Activated CD8-positive, alpha-beta T cell treated with anti-CD3 and anti-CD28 coated beads, Interleukin-2, amount 10 ng/mL, durations not matched to agents 7 days and 5 days (primary cell): ENCODE measurements around the gene MTMR12. TPM values are rescaled to one million over a fixed set of nuclear protein-coding genes. Genes with fewer than 3 reads are reported as not detected.

Source experiments
- ATAC-seq: fragments of 150-1000 bp; cut with Tn5 transposase; one replicate; pipeline ENCODE4 v1.10.0; 2021; ENCODE audit warnings: moderate library complexity
- CTCF ChIA-PET: fragments of 350-600 bp; sonication (Branson Sonifier 250); formaldehyde crosslinking; loops from one replicate; lab custom pipeline; 2021; ENCODE audit warnings: antibody characterized with exemption; lab: Charles Lee
- POLR2A ChIA-PET: fragments of 350-600 bp; sonication (Branson Sonifier 250); formaldehyde crosslinking; loops from one replicate; lab custom pipeline; 2021; ENCODE audit warnings: antibody characterized with exemption; lab: Charles Lee
- DNase-seq: peaks from one replicate; pipeline ENCODE4 v3.0.0-alpha.2; 2020
- H3K27ac Mint-ChIP-seq: one replicate; pipeline ENCODE4 v1.8.0; 2021; ENCODE audit warnings: mild to moderate bottlenecking, mixed read lengths
- H3K27me3 Mint-ChIP-seq: one replicate; pipeline ENCODE4 v1.8.0; 2021; ENCODE audit warnings: low read depth, mixed read lengths
- H3K36me3 Mint-ChIP-seq: one replicate; pipeline ENCODE4 v1.8.0; 2021; ENCODE audit warnings: low read depth, mixed read lengths
- H3K4me1 Mint-ChIP-seq: one replicate; pipeline ENCODE4 v1.8.0; 2021; ENCODE audit warnings: low read depth, mixed read lengths
- H3K4me3 Mint-ChIP-seq: one replicate; pipeline ENCODE4 v1.8.0; 2021; ENCODE audit warnings: mild to moderate bottlenecking, mixed read lengths
- H3K9me3 Mint-ChIP-seq: one replicate; pipeline ENCODE4 v1.8.0; 2022; ENCODE audit warnings: mixed read lengths; ENCODE audit not compliant: insufficient read depth
- total RNA-seq, 2 experiments: library from RNA; stranded (reverse); gene quantifications; one replicate each; pipeline ENCODE4 v1.2.3, GENCODE V29; 2021

The MTMR12 gene
- total RNA-seq, 2 experiments from 2014 or later: 23.9 to 29.4 TPM

DNA sequence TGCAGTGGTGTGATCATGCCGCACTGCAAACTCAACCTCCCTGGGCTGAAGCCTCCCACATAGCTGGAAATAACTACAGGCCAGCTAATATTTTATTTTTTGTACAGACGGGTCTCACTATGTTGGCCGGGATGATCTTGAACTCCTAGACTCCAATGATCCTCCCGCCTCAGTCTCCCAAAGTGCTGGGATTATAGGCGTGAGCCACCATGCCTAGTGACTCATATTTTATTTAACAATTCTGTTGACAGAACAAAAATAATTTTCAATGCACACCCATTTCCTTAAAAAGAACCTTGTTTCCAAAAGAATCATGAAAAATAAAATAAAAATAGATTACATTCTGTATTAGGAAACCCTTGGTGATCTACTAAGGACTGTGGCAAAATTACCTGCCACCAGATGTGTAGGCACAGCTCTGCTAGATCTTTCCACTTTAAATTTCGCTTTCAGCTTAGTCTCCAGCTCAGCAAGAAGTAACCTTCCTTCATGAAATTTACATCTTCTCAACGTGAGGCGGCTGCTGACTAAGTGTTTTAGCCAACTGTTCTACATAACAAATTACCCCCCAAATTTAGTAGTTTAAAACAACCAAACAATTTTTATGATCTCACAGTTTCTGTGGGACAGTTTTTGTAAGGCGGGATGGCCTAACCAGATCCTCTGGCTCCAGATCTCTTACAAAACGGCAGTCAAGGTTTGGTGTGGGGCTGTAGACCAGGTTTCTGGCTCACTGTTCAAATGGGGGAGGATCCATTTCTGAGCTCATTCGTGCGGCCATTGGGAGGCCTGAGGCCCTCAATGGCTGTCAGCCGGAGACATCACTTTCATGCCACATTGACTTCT, 106.0 kb downstream of the MTMR12 start:
- peaks cover 6% of the 10 kb centered on the region for H3K4me1 Mint-ChIP-seq
- H3K4me3 Mint-ChIP-seq: no peak overlapping the region
- H3K9me3 Mint-ChIP-seq: no peaks in the 10 kb centered on the region
- H3K27ac Mint-ChIP-seq: no peak overlapping the region
- H3K36me3 Mint-ChIP-seq: no peaks in the 10 kb centered on the region
- ChIA-PET CTCF (interaction anchor here (0.6 kb wide), 1 partner anchor 16 kb away, joined by 4 read pairs; no protein-coding TSS in a partner anchor), POLR2A (no interaction called here)
- H3K27me3 Mint-ChIP-seq: peaks cover 9% of the 10 kb centered on the region
- ATAC-seq (no peak), DNase-seq (no peak)

DNA sequence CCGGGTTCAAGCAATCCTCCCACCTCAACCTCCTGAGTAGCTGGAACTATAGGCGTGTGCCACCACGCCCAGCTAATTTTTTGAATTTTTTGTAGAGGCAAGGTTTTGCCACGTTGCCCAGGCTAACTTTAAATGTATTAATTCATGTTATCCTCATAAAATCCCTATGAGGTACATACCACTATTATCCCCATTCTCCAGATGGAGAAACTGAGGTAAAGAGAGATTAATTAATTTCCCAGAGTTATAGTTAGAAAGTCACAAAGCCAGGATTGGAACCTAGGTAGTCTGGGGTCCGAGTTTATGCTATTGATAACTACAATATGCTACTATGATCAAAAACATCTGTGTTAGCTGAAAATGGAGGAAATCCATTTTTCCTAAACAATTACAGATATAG, 106.7 kb downstream of the MTMR12 start:
- no peaks in the 10 kb centered on the region for H3K9me3 Mint-ChIP-seq
- H3K27me3 Mint-ChIP-seq: peaks cover 15% of the 10 kb centered on the region
- ATAC-seq (no peak), DNase-seq (no peak)
- no peaks in the 10 kb centered on the region for H3K36me3 Mint-ChIP-seq
- no peak overlapping the region for H3K4me3 Mint-ChIP-seq
- ChIA-PET CTCF (interaction anchor here (0.6 to 1.1 kb wide), 3 partner anchors 17 to 695 kb away, joined by 3 to 4 read pairs (median 3); no protein-coding TSS in a partner anchor), POLR2A (no interaction called here)
- peaks cover 4% of the 10 kb centered on the region for H3K4me1 Mint-ChIP-seq
- no peak overlapping the region for H3K27ac Mint-ChIP-seq

DNA sequence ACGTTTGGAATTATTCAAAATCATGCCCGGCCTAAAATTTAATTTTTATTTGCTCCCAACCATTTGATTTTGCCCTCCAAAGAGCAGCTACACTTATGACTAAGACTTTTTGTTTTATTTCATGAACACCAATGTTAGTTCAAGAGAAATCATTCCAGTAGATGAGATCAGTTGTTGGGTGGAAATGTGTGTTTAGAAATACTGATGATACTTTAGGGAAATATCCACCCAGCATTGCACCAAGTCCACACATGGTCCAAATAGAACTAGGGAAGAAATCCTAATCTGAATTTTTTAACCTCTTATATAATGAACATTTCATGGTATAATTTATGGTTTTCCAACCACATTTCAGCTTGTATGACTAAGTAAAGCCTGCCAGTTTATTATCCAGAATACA, 110.3 kb downstream of the MTMR12 start:
- Mint-ChIP-seq H3K27me3 (peaks cover 16% of the 10 kb centered on the region), H3K4me1 (no peaks in the 10 kb centered on the region), H3K4me3 (no peak overlapping the region), H3K27ac (no peak overlapping the region), H3K36me3 (no peaks in the 10 kb centered on the region), H3K9me3 (no peaks in the 10 kb centered on the region)
- no peak for ATAC-seq
- DNase-seq: no peak
- CTCF ChIA-PET: no interaction called here
- POLR2A ChIA-PET: no interaction called here

DNA sequence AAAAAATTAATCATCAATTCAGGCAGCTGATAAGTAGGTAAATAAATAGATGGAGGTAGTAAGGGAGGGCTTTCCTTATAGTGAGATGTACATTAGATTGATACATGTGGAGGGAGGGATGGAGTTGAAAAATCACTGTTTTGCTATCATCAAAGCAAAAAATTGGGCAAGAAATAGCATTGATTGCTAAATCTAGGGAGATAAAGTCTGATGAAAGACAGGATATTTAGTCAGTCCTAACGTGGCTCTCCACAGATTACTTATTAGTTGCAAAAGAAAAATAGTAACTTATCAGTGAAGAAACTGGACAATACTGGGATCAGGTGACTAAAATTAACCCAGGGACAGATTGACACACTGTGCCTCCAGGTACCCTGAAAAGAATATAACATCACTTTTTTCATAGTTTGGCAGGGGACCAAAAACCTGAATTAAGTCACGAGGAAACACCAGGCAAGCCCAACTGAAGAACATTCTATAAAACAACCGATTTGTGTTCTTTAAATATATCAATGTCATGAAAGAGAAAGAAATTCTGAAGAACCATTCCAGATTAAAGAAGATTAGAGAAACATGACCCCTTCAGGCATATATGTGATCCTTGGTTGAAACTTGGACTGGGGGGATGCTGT, 111.5 kb downstream of the MTMR12 start:
- POLR2A ChIA-PET: no interaction called here
- no peaks in the 10 kb centered on the region for H3K36me3 Mint-ChIP-seq
- DNase-seq (no peak), ATAC-seq (no peak)
- no peaks in the 10 kb centered on the region for H3K4me1 Mint-ChIP-seq
- peaks cover 16% of the 10 kb centered on the region for H3K27me3 Mint-ChIP-seq
- no peak overlapping the region for H3K4me3 Mint-ChIP-seq
- CTCF ChIA-PET: no interaction called here
- no peaks in the 10 kb centered on the region for H3K9me3 Mint-ChIP-seq
- no peak overlapping the region for H3K27ac Mint-ChIP-seq

DNA sequence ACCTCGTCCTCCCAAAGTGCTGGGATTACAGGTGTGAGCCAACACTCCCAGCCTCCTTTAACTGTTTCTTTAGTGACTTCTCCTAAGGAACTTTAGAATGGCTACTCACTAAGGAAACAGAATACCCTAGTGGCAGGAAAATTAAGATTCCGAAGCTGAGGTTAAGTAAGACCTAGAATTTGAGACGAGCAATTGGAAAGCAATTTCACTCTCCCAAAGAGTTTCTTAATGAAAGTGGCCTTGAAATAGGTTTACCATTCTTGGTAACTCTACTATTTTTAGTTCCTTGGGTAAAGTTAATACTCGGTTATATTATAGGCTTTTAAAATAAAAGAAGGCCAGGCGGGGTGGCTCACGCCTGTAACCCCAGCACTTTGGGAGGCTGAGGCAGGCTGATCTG, 115.7 kb downstream of the MTMR12 start:
- no peaks in the 10 kb centered on the region for H3K4me1 Mint-ChIP-seq
- no peak overlapping the region for H3K27ac Mint-ChIP-seq
- CTCF ChIA-PET: no interaction called here
- peaks cover 22% of the 10 kb centered on the region for H3K27me3 Mint-ChIP-seq
- H3K36me3 Mint-ChIP-seq: no peaks in the 10 kb centered on the region
- ATAC-seq: no peak
- DNase-seq: no peak
- H3K4me3 Mint-ChIP-seq: no peak overlapping the region
- no peaks in the 10 kb centered on the region for H3K9me3 Mint-ChIP-seq
- POLR2A ChIA-PET: no interaction called here

DNA sequence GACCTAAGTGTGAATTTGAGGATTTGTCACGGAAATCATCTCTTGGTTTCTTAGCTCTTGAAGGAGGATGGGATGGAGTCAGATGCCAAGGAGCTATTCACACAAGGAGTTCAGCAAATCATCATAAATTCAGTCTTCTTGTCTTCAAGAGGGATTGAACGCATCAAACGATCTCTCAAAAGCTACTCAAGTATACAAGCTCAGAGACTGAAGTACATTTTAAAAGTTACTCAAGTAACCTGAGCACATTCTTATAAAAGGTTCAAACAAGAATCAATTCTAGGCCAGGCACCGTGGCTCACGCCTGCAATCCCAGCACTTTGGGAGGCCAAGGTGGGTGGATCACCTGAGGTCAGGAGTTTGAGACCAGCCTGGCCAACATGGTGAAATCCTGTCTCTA, 117.5 kb downstream of the MTMR12 start:
- H3K36me3 Mint-ChIP-seq: no peaks in the 10 kb centered on the region
- DNase-seq: no peak
- no peaks in the 10 kb centered on the region for H3K9me3 Mint-ChIP-seq
- no peaks in the 10 kb centered on the region for H3K4me1 Mint-ChIP-seq
- H3K27ac Mint-ChIP-seq: no peak overlapping the region
- no peak for ATAC-seq
- no peak overlapping the region for H3K4me3 Mint-ChIP-seq
- ChIA-PET POLR2A (no interaction called here), CTCF (no interaction called here)
- H3K27me3 Mint-ChIP-seq: peaks cover 14% of the 10 kb centered on the region

DNA sequence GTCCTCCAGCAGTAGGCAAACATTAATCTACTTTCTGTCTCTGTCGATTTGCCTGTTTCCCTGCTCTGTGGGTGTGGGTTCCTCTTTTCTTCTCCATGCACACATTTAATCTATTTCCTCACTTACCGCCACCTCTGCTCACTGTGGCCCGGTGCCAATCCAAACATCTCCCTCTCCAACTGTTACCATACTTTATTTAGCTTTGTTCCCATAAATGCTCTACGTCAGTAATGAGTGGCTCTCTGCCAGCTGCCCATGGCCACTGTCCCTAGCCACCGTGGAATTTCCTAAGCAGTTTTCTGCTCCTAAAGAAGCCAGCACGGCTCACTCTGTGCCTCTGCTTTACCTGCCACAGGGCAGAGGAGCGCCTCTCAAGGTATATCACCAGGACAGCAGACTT, 119.1 kb downstream of the MTMR12 start:
- POLR2A ChIA-PET: no interaction called here
- ATAC-seq (no peak), DNase-seq (no peak)
- no peaks in the 10 kb centered on the region for H3K4me1 Mint-ChIP-seq
- no peaks in the 10 kb centered on the region for H3K9me3 Mint-ChIP-seq
- CTCF ChIA-PET: no interaction called here
- no peak overlapping the region for H3K4me3 Mint-ChIP-seq
- H3K27me3 Mint-ChIP-seq: peaks cover 14% of the 10 kb centered on the region
- no peaks in the 10 kb centered on the region for H3K36me3 Mint-ChIP-seq
- no peak overlapping the region for H3K27ac Mint-ChIP-seq

DNA sequence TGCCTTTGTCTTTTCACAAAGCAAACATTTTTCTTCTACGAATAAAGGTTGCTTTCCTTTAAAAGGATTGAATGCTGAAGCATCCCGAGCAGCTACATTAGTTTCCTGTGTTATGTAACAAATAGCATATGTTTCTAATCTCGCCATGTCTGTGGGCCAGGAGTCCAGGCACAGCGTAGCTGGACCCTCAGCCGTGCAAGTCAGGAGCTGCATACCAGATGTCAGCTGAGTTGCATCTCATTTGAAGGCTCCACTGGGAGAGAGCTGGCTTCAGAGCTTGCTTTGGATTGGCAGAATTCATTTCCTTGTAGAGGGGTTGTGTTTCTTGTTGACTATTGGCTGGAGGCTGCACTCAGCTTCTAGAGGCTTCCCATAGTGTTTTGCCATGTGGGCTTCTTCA, 122.6 kb downstream of the MTMR12 start:
- CTCF ChIA-PET: no interaction called here
- H3K27ac Mint-ChIP-seq: no peak overlapping the region
- H3K4me3 Mint-ChIP-seq: no peak overlapping the region

DNA sequence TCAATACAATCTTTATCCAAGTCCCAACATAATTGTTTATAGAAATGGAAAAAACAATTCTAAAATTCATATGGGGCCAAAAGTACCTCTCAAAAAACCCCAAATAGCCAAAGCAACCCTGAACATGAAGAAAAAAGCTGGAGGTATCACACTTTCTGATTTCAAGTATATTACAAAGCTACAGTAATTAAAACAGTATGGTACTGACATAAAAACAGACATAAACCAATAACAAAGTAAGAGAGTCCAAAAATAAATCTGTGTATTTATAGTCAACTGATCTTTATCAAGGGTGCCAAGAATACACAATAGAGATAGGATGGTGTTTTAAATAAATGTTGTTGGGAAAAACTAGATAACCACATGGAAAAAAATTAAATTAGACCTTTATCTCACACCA, 125.1 kb downstream of the MTMR12 start:
- Mint-ChIP-seq H3K27me3 (peaks cover 3% of the 10 kb centered on the region), H3K4me3 (no peak overlapping the region), H3K36me3 (peaks cover 3% of the 10 kb centered on the region), H3K9me3 (peaks cover 8% of the 10 kb centered on the region), H3K27ac (no peak overlapping the region), H3K4me1 (peaks cover 2% of the 10 kb centered on the region)
- CTCF ChIA-PET: no interaction called here
- DNase-seq: no peak
- POLR2A ChIA-PET: no interaction called here
- no peak for ATAC-seq

More for the DNA sequence above, 122.6 kb downstream of the MTMR12 start:
- ATAC-seq: no peak
- POLR2A ChIA-PET: no interaction called here
- no peaks in the 10 kb centered on the region for H3K4me1 Mint-ChIP-seq
- H3K9me3 Mint-ChIP-seq: peaks cover 8% of the 10 kb centered on the region
- peaks cover 12% of the 10 kb centered on the region for H3K27me3 Mint-ChIP-seq
- H3K36me3 Mint-ChIP-seq: peaks cover 2% of the 10 kb centered on the region
- DNase-seq: no peak

DNA sequence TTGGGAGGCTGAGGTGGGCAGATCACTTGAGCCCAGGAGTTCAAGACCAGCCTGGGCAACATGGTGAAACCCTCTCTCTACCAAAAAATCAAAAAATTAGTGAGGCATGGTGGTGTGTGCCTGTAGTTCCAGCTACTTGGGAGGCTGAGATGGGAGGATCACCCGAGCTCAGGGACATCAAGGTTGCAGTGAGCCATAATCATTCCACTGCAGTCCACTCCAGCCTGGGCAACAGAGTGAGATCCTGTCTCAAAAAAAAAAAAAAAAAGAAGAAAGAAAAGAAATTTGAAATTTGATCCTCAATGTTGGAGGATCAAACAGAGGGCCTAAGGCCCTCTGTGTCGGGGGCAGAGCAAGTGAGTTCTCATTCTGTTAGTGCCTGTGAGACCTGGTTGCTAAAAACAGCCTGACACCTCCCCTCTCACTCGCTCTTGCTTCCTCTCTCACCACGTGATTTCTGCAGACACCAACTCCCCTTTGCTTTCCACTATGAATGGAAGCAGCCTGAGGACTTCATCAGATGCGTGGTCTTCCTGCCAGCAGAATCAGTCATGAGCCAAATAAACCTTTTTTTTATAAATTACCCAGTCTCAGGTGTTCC, 130.2 kb downstream of the MTMR12 start:
- POLR2A ChIA-PET: interaction anchor here (1.1 kb wide), 1 partner anchor 9 kb away, joined by 4 read pairs; the partner anchor contains the start of gene GOLPH3
- peaks cover 5% of the 10 kb centered on the region for H3K9me3 Mint-ChIP-seq

More for the DNA sequence above, 130.2 kb downstream of the MTMR12 start:
- peaks cover 3% of the 10 kb centered on the region for H3K36me3 Mint-ChIP-seq
- no peak overlapping the region for H3K27ac Mint-ChIP-seq
- peaks cover 3% of the 10 kb centered on the region for H3K4me1 Mint-ChIP-seq
- CTCF ChIA-PET: interaction anchor here (0.9 kb wide), 1 partner anchor 147 kb away, joined by 3 read pairs; no protein-coding TSS in a partner anchor
- ATAC-seq (no peak), DNase-seq (no peak)
- H3K27me3 Mint-ChIP-seq: peaks cover 6% of the 10 kb centered on the region
- no peak overlapping the region for H3K4me3 Mint-ChIP-seq
